Posterior vena cava (tissue), 2 donors: Measurements from ENCODE around the gene EWSR1. TPM values are rescaled to one million over a fixed set of nuclear protein-coding genes. Genes with fewer than 3 reads are reported as not detected.

Experiments
- DNase-seq: peaks from one replicate; pipeline ENCODE4 v3.0.0-alpha.2; 2020; ENCODE audit warnings: low spot score
- intact Hi-C, 2 donors: fragments of 100-400 bp; cut with DNase I; formaldehyde crosslinking; loops; one replicate each; pipeline versions ENCODE4 v1.14.1 to v1.14.2; 2022 to 2023
- total RNA-seq, 2 donors: library from RNA; stranded (reverse); fragmentation: NEBNext Ultra II Directional; extraction: Animal tissue kit (Norgen Biotek cat#: 25700); gene quantifications; one replicate each; pipeline ENCODE4 v1.2.1, GENCODE V29; 2021
- donor health status: DM: yes; HTN: yes; CAD: no.
- donor health status: DM: yes; HTN: yes; CAD: no.

Gene EWSR1
- total RNA-seq, 2 donors from 2014 or later: 155 to 168 TPM

GRCh38 chr22:29299136-29299900 is 31.2 kb downstream of the EWSR1 start:
- no peak for DNase-seq
- intact Hi-C loops: no loop called here

- intact Hi-C loops: no loop called here
- DNase-seq: no peak
Measured at GRCh38 chr22:29300467-29300806, 32.4 kb downstream of the EWSR1 start.

- intact Hi-C loops: no loop called here
Measured at GRCh38 chr22:29300807-29301601, 32.9 kb downstream of the EWSR1 start.

GRCh38 chr22:29301716-29302401 is 33.8 kb downstream of the EWSR1 start:
- intact Hi-C loops: no loop called here
- DNase-seq: no peak

More at GRCh38 chr22:29300807-29301601, 32.9 kb downstream of the EWSR1 start:
- DNase-seq: no peak

GRCh38 chr22:29302402-29302680 is 34.3 kb downstream of the EWSR1 start:
- DNase-seq: no peak
- intact Hi-C loops: no loop called here

GRCh38 chr22:29302681-29303465 is 34.8 kb downstream of the EWSR1 start:
- intact Hi-C loops: no loop called here
- no peak for DNase-seq

GRCh38 chr22:29305836-29306174 is 37.7 kb downstream of the EWSR1 start:
- DNase-seq: no peak
- intact Hi-C loops: no loop called here

- intact Hi-C loops: no loop called here
- peak; percentile 95 for DNase-seq
Measured at GRCh38 chr22:29306175-29306834, 38.2 kb downstream of the EWSR1 start, which contains the start of gene GAS2L1. GAS2L1 (plus strand) TSS chr22:29306650; CDS start chr22:29308106, 1,456 bp downstream.

GRCh38 chr22:29306835-29307595 is 38.9 kb downstream of the EWSR1 start:
- peak; percentile 94 for DNase-seq
- intact Hi-C loops: no loop called here

GRCh38 chr22:29307596-29308147 is 39.6 kb downstream of the EWSR1 start:
- intact Hi-C loops: no loop called here
- no peak for DNase-seq

- intact Hi-C loops: no loop called here
- DNase-seq: peak; percentile 82
Measured at GRCh38 chr22:29308148-29308790, 40.2 kb downstream of the EWSR1 start.

- intact Hi-C loops: no loop called here
Measured at GRCh38 chr22:29308791-29309262, 40.8 kb downstream of the EWSR1 start.

GRCh38 chr22:29309332-29310064 is 41.4 kb downstream of the EWSR1 start:
- intact Hi-C loops: no loop called here
- DNase-seq: peak; percentile 84

More at GRCh38 chr22:29308791-29309262, 40.8 kb downstream of the EWSR1 start:
- DNase-seq: peak; percentile 81

GRCh38 chr22:29310065-29310862 is 42.2 kb downstream of the EWSR1 start:
- peak; percentile 76 for DNase-seq
- intact Hi-C loops: no loop called here

- intact Hi-C loops: no loop called here
- DNase-seq: peak; percentile 98
Measured at GRCh38 chr22:29310863-29311339, 42.8 kb downstream of the EWSR1 start.
